SU-DHL-6 (cell line): ENCODE data around the gene SFI1.

Experiments
- H2AFZ ChIP-seq: fragments of 200-600 bp; sonication (generic); 2 replicates; pipeline ENCODE4 v1.6.1; 2014; ENCODE audit warnings: low read depth, mild to moderate bottlenecking, moderate library complexity, mixed read lengths, antibody characterized with exemption, low read length; ENCODE audit not compliant: severe bottlenecking
- H3F3A ChIP-seq: fragments of 200-600 bp; shearing (Covaris generic); 2 replicates; pipeline ENCODE4 v1.6.0; 2016; ENCODE audit warnings: antibody characterized with exemption, mild to moderate bottlenecking; ENCODE audit not compliant: insufficient read depth
- H3K27ac ChIP-seq: fragments of 200-600 bp; sonication (generic); 2 replicates; pipeline ENCODE4 v1.5.1; 2016; ENCODE audit warnings: low read depth, mild to moderate bottlenecking, low read length, moderate library complexity, mixed read lengths
- H3K27me3 ChIP-seq: fragments of 200-600 bp; sonication (generic), shearing (Covaris generic); 2 replicates; pipeline ENCODE4 v1.6.0; 2014; ENCODE audit warnings: mild to moderate bottlenecking, low read length
- H3K36me3 ChIP-seq: fragments of 200-600 bp; sonication (generic); 2 replicates; pipeline ENCODE4 v1.6.1; 2014; ENCODE audit warnings: mild to moderate bottlenecking, low read length, mixed read lengths
- H3K4me2 ChIP-seq: fragments of 300-600, 200-600 bp; shearing (Covaris generic), sonication (generic); 2 replicates; pipeline ENCODE4 v1.6.0; 2014; ENCODE audit warnings: low read length, low read depth, mild to moderate bottlenecking; ENCODE audit not compliant: poor library complexity, severe bottlenecking
- H3K4me3 ChIP-seq: fragments of 200-600 bp; sonication (generic); 2 replicates; pipeline ENCODE4 v1.5.1; 2014; ENCODE audit warnings: antibody characterized with exemption, low read length, mild to moderate bottlenecking, mixed read lengths; ENCODE audit not compliant: insufficient read depth, poor library complexity, severe bottlenecking
- H3K79me2 ChIP-seq: fragments of 200-600 bp; sonication (generic); 2 replicates; pipeline ENCODE4 v1.6.1; 2014; ENCODE audit warnings: mild to moderate bottlenecking, low read length, moderate library complexity; ENCODE audit not compliant: insufficient read depth
- H3K9ac ChIP-seq: fragments of 200-600 bp; sonication (generic); 2 replicates; pipeline ENCODE4 v1.7.0; 2014; ENCODE audit warnings: mild to moderate bottlenecking, low read length
- H3K9me2 ChIP-seq: fragments of 200-600 bp; sonication (generic); replicated peaks from 2 replicates; pipeline ENCODE4 v1.6.1; 2014; ENCODE audit warnings: low read length; ENCODE audit not compliant: insufficient read depth
- H3K9me3 ChIP-seq: fragments of 200-600 bp; sonication (generic); 2 replicates; pipeline ENCODE4 v1.6.1; 2014; ENCODE audit warnings: low read length, mixed read lengths; ENCODE audit not compliant: insufficient read depth
- H4K20me1 ChIP-seq: fragments of 200-600 bp; sonication (generic); 2 replicates; pipeline ENCODE4 v1.6.1; 2014; ENCODE audit warnings: low read depth, mild to moderate bottlenecking, antibody characterized with exemption, low read length, moderate library complexity, mixed read lengths
- EZH2phosphoT487 ChIP-seq: fragments of 200-600 bp; sonication (generic), shearing (Covaris generic); conservative IDR thresholded peaks from 2 replicates; pipeline ENCODE4 v1.6.1; 2018; ENCODE audit warnings: mild to moderate bottlenecking, antibody characterized with exemption, low read length, moderate library complexity, mixed read lengths
- TF ChIP-seq, protein P1 (sequence below): fragments of 200-600 bp; sonication (generic); IDR thresholded peaks from one replicate; pipeline ENCODE4 v1.5.1; 2017; ENCODE audit warnings: antibody characterized with exemption, mild to moderate bottlenecking, low read length, moderate library complexity; ENCODE audit not compliant: insufficient read depth, poor library complexity, severe bottlenecking

SFI1 gene

DNA sequence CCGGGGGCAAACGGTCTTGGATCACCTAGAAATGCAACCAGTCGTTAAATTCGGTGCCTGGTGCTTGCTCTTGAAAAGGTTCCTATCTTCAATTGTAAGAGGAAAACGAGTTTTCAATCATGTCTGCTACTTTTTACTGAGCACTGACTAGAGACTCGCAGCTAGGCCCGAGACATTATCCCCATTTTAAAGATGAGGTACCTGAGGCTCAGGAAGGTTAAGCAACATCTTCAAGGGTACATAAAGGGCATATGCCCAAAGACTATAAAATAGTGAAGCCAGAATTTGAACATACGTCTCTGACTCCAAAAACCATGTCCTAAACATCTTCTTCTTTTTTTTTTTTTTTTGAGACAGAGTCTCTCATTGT is 166.3 kb downstream of the SFI1 start:
- no peaks in the 10 kb centered on the region for H3K27me3 ChIP-seq
- H3K9me3 ChIP-seq, result no peaks in the 10 kb centered on the region
- peak overlapping the region; percentile 88 for H3K4me2 ChIP-seq
- no peaks in the 10 kb centered on the region for H3K36me3 ChIP-seq
- H3K79me2 ChIP-seq, result peaks cover 42% of the 10 kb centered on the region
- peak overlapping the region; percentile 69 for H3K9ac ChIP-seq
- H2AFZ ChIP-seq, result peak overlapping the region; percentile 91
- no peaks in the 10 kb centered on the region for H3K9me2 ChIP-seq
- H3K4me3 ChIP-seq, result peak overlapping the region; percentile 76
- H4K20me1 ChIP-seq, result no peaks in the 10 kb centered on the region; the same call in 1 of the 2 replicates
- TF ChIP-seq EZH2phosphoT487, result no peak
- TF ChIP-seq, protein P1, sequence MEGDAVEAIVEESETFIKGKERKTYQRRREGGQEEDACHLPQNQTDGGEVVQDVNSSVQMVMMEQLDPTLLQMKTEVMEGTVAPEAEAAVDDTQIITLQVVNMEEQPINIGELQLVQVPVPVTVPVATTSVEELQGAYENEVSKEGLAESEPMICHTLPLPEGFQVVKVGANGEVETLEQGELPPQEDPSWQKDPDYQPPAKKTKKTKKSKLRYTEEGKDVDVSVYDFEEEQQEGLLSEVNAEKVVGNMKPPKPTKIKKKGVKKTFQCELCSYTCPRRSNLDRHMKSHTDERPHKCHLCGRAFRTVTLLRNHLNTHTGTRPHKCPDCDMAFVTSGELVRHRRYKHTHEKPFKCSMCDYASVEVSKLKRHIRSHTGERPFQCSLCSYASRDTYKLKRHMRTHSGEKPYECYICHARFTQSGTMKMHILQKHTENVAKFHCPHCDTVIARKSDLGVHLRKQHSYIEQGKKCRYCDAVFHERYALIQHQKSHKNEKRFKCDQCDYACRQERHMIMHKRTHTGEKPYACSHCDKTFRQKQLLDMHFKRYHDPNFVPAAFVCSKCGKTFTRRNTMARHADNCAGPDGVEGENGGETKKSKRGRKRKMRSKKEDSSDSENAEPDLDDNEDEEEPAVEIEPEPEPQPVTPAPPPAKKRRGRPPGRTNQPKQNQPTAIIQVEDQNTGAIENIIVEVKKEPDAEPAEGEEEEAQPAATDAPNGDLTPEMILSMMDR, result no peak
- H3K27ac ChIP-seq, result no peak overlapping the region; the same call in 1 of the 2 replicates
- H3F3A ChIP-seq, result no peaks in the 10 kb centered on the region
